Stimulated activated CD4-positive, alpha-beta T cell treated with anti-CD3 and anti-CD28 coated beads, Interleukin-4, amount 100 ng/mL, for 24 hours (primary cell): Measurements from ENCODE around the gene TSFM.
"Not testable (repeated sequence)": the region's sequence is repeated elsewhere in the genome, so short reads cannot be mapped to it uniquely, and the experiment has no call there.

ENCODE experiments used
- DNase-seq: peaks from one replicate; pipeline ENCODE4 v3.0.0-alpha.2; 2020

The TSFM gene

GRCh38 chr12:57765003-57765697, 17.4 kb upstream of the TSFM start:
- peak; percentile 62 for DNase-seq

- no peak for DNase-seq
Measured at GRCh38 chr12:57765698-57766463, 16.7 kb upstream of the TSFM start.

DNA sequence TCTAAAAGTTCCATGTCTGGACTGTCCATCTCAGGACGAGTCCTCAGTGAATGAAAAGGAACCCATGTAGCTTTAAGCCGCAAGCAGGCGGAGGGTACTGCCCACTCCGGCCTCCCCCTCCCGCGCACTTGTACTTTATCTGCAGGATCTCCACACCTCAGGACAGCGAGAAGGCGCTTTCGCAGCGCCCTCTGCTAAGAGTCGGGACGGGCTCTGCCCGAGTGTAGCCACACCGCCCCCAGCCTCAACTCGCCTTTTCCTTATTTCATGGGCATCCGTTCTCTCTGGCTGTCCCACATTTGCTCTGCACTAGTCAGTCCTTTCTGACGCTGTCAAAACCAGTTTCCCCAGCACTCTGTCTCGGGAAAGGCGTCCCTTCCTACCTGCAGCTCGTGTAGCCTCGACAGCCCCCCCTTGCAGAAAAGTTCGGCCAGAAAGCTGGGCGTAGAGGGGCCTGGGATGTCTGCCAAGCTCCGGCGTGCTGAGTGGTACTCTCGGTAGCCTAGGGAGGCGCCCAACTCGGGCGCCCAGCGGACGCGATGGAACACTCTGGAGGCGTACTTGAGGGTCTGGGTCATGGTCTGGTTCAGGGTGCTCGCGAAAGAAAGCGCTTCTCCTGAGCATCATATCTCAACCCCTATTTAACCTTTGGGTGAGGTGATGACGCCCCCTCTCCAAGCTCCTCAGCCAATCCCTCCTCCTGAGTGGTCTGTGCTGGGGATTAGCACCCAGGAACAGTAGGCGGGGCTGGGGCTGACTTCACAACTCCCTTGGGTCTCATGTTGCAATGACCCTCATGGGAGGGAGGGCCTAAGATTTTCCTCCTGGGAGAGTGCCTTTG, 15.9 kb upstream of the TSFM start, which contains the start of gene CYP27B1:
TSS of gene CYP27B1 (minus strand) at position 615 of the 841 bp plus-strand sequence. CDS start at position 578, 37 bp downstream.
- DNase-seq: no peak

GRCh38 chr12:57767305-57767698, 15.3 kb upstream of the TSFM start:
- DNase-seq: no peak

GRCh38 chr12:57767876-57768275, 14.7 kb upstream of the TSFM start:
- DNase-seq: no peak

DNA sequence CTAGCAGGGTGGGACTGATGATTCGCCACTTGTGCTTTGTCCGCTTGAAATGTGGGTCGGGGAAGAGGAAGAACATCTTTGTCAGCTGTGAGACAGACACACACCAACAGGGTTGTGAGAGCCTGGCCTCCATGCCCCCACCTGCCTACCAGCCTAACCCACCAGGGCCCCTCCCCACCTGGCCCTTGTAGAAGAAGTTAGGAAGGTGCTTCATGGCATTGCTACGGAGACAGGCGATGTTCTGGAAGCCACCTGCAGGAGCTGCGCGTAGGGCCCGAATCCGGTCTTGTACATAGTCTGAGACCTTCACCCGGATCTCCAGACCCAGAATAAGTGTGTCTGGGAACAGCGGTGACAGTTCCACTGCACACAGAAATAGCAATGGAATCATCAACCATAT, 13.0 kb upstream of the TSFM start:
- no peak for DNase-seq

DNA sequence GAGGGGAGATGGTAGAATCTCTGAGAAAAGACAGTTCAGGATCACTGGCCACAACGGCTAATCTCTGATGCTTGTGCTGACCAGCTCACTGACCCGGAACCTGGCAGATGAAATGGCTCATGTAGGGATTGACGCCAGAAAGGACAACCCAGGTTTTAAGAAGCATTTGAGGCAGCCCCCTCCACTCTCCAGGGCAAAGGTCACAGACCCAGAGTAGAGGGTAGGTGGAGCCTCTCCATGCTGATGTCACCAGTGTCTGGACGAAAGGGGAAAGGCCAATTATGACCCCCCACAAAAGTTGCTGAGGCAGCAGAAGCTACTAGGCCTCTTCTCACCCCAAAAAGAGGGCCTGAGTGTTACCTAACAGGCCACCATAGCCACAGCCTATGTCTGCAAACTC, 11.9 kb upstream of the TSFM start:
- DNase-seq: no peak

- peak; percentile 95 for DNase-seq
Measured at GRCh38 chr12:57771236-57771872, 11.2 kb upstream of the TSFM start.

GRCh38 chr12:57771873-57772428, 10.6 kb upstream of the TSFM start, which contains the start of gene METTL1:
Gene METTL1, minus strand, starts transcription at chr12:57772105. Its CDS starts 22 bp downstream, at chr12:57772083.
- DNase-seq: peak; percentile 95

GRCh38 chr12:57772429-57773322, 9.9 kb upstream of the TSFM start, which contains the start of gene EEF1AKMT3:
Gene EEF1AKMT3, plus strand, starts transcription at chr12:57772614. Its CDS starts 111 bp downstream, at chr12:57772725.
- DNase-seq: peak; percentile 49

GRCh38 chr12:57774634-57775033, 8.0 kb upstream of the TSFM start:
- DNase-seq: not testable (repeated sequence)

DNA sequence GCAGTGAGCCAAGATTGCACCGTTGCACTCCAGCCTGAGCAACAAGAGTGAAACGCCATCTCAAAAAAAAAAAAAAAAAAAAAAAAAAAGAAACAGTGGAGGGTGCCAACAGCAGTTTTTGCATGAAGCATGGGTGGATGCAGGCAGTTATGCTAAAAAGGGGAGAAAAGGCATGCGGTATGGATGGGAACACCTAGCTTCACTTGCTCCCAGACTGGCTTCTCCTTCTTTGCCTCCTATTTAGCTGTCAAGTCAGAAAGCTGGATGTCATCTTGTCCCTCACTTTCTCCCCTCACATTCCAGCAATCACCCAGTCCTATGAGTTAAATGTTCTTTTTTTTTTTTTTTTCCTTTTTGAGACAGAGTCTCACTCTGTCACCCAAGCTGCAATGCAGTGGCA, 7.5 kb upstream of the TSFM start:
- DNase-seq: no peak

DNA sequence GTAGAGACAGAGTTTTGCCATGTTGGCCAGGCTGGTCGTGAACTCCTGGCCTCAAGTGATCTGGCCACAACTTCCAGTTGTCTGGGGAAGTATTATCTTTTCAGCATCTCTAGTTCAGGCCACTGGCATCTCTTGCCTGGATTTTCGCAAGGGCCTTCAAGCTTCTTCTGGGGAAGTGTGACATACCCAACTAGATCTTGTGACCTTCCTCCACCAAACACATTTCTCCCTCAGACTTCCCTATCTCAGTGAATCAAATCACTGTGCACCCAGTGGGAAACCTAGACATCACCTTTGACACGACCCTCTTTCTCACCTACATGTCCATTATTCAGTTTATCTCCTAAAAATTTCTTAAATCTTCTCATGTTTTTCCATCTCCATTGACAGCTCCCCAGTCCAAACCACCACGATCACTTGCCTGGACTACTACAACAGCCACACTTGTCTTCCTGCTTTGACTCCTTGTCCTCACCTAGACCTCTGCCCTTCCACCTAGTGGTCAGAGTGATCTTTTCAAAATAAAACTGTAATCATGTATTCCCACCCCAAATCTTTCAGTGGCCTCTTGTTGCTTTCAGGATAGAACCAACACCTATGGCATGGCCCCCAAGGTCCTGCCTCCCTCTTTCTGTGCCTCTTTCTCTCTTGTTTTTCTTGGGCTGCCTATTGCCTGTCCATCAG, 6.9 kb upstream of the TSFM start:
- DNase-seq: no peak

- no peak for DNase-seq
Measured at GRCh38 chr12:57776247-57776587, 6.4 kb upstream of the TSFM start.

- no peak for DNase-seq
Measured at GRCh38 chr12:57777367-57777766, 5.2 kb upstream of the TSFM start.

DNA sequence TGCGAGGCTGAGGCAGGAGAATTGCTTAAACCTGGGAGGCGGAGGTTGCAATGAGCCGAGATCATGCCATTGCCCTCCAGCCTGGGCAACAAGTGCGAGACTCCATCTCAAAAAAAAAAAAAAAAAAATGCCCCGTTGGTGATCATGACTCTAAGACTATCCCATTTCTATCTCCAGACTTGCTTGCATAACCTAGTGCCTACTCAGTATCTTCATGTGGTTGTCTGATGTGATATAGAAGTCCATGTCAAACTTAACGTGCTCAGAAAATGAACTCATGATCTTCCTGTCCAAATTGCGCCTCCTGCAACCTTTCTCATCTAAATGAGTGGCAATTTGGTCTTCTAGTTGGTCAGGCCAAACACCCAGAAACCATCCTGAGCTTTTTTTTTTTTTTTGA, 4.7 kb upstream of the TSFM start:
- no peak for DNase-seq

DNA sequence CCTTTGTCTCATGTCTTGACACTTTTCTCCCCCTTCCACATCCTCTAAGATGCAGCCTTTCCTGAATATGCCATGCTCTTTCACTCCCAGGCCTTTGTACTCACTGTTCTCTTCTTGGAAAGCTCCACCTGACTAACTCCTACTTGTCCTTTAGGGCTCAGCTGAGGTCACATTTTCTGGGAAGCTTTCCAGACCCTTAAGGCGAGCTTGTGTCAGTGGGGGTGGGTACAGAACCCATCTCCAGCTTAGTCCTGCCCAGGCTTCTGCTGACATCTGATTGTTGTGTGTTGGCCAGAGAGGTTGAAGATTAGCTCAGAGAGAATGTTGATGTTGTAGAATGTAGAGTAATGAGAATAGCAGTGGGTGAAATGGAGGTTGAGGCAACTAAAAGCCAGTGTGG, 2.9 kb upstream of the TSFM start:
- DNase-seq: no peak

- no peak for DNase-seq
Measured at GRCh38 chr12:57780284-57780897, 2.2 kb upstream of the TSFM start.

DNA sequence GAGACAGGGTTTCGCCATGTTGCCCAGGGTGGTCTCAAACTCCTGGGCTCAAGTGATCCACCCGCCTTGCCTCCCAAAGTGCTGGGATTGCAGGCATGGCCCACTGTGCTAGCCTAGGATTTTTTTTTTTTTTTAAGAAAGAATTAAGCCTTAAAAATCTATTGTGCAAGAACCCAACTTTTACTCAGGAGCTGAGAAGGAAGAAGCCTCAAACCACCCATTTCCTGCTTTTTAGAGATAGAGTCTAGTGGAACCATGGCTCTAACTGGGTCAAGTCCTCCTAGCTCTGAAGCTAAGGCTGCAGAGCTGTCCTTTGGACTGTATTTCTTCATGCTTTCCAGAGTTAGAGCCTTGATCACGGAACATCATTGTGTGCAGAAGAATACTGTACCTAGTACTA, 1.3 kb upstream of the TSFM start:
- no peak for DNase-seq

DNA sequence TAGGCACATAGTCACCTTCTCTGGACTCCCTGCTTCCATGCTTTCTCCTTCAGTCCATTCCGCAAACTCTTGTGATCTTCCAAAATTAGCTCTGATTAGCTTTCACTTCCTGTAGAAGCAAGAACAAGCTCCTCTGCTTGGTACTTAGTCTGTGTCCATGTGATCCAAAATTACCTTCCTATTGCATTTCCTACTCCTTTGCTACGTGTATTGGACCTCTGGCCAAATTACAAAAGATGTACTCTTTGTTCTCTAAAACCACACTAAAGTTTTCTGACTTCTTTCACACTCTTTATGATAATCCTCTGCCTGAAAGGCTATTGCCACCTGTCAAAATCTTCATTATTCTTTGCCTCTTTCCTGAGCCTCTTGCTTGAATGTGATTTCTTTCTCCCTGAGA, 786 bp upstream of the TSFM start:
- no peak for DNase-seq
